ENCODE results near the gene PHYKPL. TPM values are rescaled to one million over a fixed set of nuclear protein-coding genes. Genes with fewer than 3 reads are reported as not detected.

The PHYKPL gene
- total RNA-seq, 1 experiment from 2014 or later, result 43.2 TPM

DNA sequence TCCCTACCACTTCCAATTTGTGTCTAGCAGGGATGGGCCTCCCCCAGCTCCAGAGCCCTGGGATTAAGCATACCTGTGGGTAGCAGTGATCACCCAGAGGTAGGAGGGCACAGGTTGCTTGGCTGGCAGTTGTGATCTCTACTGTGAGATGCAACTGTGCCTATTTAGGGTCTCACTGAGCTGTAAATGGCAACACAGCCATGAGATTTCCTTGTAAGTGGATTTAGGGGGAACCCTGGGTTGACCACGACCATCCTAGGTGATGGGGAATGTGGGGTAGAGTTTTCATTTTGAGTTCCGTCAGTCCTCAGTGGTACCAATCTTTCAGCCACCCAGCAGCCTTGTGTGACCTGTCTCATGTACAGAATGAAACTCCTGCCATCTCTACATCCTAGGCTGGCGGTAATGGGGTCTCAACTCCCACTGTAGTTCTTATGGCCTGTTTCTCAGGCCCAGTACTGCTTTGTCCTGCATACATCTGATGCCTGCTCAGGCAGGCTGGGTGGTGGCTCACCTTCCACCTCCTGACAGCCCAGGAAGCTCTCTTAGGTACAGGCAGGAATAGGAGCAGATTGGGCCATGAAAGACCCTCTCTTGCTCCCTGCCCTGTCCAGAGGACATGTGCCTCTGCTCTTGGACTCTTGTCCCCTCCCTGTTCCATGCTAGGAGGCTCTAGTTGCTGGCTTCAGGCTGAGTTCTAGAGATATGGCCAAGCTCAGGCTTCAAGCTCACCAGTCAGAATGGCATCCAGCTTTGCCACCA, 20.2 kb downstream of the PHYKPL start:
- no peak for DNase-seq (ENCODE audit: low read depth, low spot score)
- H3K27me3 ChIP-seq (ENCODE audit: control insufficient read depth, insufficient read depth, low read length), result no peaks in the 10 kb centered on the region
- ATAC-seq, result peak; percentile 13
- H3K4me3 ChIP-seq (ENCODE audit: low read depth in 2 of 2, low read length in 2 of 2), result no peak overlapping the region
- ChIA-PET CTCF (interaction anchor here (0.6 kb wide), 1 partner anchor 18 kb away, joined by 6 read pairs; no protein-coding TSS in a partner anchor), POLR2A (interaction anchor here (0.6 kb wide), 1 partner anchor 16 kb away, joined by 3 read pairs; no protein-coding TSS in a partner anchor)
- no TSS peak for BruUV-seq (replicated peaks)
- TF ChIP-seq TCF7L2 (IDR thresholded peaks at IDR 0.05; ENCODE audit: low read depth, low read length) (no peak), POLR2AphosphoS5 (IDR thresholded peaks at IDR 0.05; ENCODE audit: low read depth, low read length) (peak; percentile 40; the same call in 1 of the 2 replicates)
- H3K4me1 ChIP-seq (ENCODE audit: control insufficient read depth, insufficient read depth, low read length), result peaks cover 28% of the 10 kb centered on the region
- H3K36me3 ChIP-seq (ENCODE audit: control insufficient read depth, insufficient read depth, low read length), result peaks cover 9% of the 10 kb centered on the region
- H3K27ac ChIP-seq (ENCODE audit: low read length), result no peak overlapping the region; the same call in 1 of the 2 replicates
- in situ Hi-C loops (cut with HindIII; ENCODE audit: low pct_unique_long_range_greater_than_20kb, low sequenced_read_pairs) (no loop called here), intact Hi-C loops (cut with micrococcal nuclease; ENCODE audit: unreplicated experiment) (no loop called here)
- no peaks in the 10 kb centered on the region for H3K9me3 ChIP-seq (ENCODE audit: control insufficient read depth, insufficient read depth, low read depth, low read length)

DNA sequence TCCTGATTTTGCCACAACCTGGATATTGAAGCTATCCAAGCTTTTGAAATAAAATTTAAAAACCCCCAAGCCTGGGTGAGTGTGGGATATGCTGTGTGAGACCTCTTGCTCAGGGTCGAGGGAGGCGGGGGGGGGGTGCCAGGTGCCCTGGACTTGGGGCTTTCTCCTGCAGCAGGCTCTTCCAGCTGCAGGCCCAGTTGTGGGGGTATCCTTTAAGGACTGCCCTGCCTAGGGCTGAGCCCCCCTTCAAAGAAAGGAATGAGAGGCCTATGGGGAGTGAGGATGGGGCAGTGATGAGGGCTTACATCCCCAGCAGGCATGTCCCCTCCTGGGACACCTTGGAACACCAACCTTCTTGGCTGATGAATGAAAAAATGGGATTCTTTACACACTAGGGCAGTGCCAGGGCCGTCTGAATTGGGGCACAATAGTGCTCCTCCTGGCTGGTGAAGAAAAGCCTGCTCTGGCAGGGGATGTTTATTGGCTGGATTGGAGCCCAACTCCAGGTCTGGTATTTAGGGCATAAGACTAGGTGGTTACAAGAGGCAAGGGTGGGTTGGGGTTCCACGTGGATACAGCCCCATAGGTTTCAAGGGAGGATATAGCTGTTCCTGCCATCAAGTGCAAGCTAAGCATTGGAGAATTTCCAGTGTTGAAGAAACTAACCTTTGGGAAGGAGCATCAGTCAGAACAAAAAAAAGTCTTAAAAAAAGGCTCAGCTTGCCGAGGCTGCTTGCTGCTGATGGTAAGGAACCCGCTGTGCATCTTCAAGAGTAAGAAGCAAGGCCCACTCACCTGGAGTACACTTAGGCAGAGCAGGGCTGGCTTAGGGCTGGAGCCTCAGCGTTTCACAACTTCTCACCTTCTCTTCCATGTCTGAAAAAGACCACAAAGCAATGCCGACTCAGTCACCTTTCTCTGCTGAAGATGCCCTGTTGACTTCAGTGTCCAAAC, 21.2 kb downstream of the PHYKPL start:
- Histone ChIP-seq H3K4me3 (ENCODE audit: low read depth in 2 of 2, low read length in 2 of 2) (no peak overlapping the region), H3K4me1 (ENCODE audit: control insufficient read depth, insufficient read depth, low read length) (peaks cover 38% of the 10 kb centered on the region), H3K9me3 (ENCODE audit: control insufficient read depth, insufficient read depth, low read depth, low read length) (no peaks in the 10 kb centered on the region), H3K27ac (ENCODE audit: low read length) (no peak overlapping the region), H3K36me3 (ENCODE audit: control insufficient read depth, insufficient read depth, low read length) (peaks cover 17% of the 10 kb centered on the region), H3K27me3 (ENCODE audit: control insufficient read depth, insufficient read depth, low read length) (no peaks in the 10 kb centered on the region)
- BruUV-seq (replicated peaks), result no TSS peak
- ChIA-PET CTCF (no interaction called here), POLR2A (interaction anchor here (0.5 to 0.6 kb wide), 3 partner anchors 20 to 1642 kb away, joined by 4 to 9 read pairs (median 9); no protein-coding TSS in a partner anchor)
- TF ChIP-seq POLR2AphosphoS5 (IDR thresholded peaks at IDR 0.05; ENCODE audit: low read depth, low read length), result peak; percentile 44; the same call in 1 of the 2 replicates
- TF ChIP-seq, protein P1, sequence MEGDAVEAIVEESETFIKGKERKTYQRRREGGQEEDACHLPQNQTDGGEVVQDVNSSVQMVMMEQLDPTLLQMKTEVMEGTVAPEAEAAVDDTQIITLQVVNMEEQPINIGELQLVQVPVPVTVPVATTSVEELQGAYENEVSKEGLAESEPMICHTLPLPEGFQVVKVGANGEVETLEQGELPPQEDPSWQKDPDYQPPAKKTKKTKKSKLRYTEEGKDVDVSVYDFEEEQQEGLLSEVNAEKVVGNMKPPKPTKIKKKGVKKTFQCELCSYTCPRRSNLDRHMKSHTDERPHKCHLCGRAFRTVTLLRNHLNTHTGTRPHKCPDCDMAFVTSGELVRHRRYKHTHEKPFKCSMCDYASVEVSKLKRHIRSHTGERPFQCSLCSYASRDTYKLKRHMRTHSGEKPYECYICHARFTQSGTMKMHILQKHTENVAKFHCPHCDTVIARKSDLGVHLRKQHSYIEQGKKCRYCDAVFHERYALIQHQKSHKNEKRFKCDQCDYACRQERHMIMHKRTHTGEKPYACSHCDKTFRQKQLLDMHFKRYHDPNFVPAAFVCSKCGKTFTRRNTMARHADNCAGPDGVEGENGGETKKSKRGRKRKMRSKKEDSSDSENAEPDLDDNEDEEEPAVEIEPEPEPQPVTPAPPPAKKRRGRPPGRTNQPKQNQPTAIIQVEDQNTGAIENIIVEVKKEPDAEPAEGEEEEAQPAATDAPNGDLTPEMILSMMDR (IDR thresholded peaks at IDR 0.05), result no peak
- TF ChIP-seq, protein P2, sequence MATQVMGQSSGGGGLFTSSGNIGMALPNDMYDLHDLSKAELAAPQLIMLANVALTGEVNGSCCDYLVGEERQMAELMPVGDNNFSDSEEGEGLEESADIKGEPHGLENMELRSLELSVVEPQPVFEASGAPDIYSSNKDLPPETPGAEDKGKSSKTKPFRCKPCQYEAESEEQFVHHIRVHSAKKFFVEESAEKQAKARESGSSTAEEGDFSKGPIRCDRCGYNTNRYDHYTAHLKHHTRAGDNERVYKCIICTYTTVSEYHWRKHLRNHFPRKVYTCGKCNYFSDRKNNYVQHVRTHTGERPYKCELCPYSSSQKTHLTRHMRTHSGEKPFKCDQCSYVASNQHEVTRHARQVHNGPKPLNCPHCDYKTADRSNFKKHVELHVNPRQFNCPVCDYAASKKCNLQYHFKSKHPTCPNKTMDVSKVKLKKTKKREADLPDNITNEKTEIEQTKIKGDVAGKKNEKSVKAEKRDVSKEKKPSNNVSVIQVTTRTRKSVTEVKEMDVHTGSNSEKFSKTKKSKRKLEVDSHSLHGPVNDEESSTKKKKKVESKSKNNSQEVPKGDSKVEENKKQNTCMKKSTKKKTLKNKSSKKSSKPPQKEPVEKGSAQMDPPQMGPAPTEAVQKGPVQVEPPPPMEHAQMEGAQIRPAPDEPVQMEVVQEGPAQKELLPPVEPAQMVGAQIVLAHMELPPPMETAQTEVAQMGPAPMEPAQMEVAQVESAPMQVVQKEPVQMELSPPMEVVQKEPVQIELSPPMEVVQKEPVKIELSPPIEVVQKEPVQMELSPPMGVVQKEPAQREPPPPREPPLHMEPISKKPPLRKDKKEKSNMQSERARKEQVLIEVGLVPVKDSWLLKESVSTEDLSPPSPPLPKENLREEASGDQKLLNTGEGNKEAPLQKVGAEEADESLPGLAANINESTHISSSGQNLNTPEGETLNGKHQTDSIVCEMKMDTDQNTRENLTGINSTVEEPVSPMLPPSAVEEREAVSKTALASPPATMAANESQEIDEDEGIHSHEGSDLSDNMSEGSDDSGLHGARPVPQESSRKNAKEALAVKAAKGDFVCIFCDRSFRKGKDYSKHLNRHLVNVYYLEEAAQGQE (IDR thresholded peaks at IDR 0.05; ENCODE audit: insufficient read depth in 1 of 2, low read depth in 2 of 2, low read length in 1 of 2), result no peak
- in situ Hi-C loops (cut with HindIII; ENCODE audit: low pct_unique_long_range_greater_than_20kb, low sequenced_read_pairs) (no loop called here), intact Hi-C loops (cut with micrococcal nuclease; ENCODE audit: unreplicated experiment) (no loop called here)
- no peak for DNase-seq (ENCODE audit: low read depth, low spot score)
- no peak; the same call in 1 of the 2 replicates for ATAC-seq
